A549 treated with Hydrocortisone at 1 μM for 4 hours (cell line): ENCODE data around the gene ODF2. TPM values are rescaled to one million over a fixed set of nuclear protein-coding genes. Genes with fewer than 3 reads are reported as not detected.

Experiments
- total RNA-seq: library from RNA; stranded (reverse); fragments of 200-300 nt; extraction: Qiagen RNA extraction; gene quantifications from 5 replicates; pipeline ENCODE4 v1.2.3, GENCODE V29; 2022

Gene ODF2
- total RNA-seq = 23.7 to 29.1 TPM (median 25.2 TPM) in 5 replicates

DNA sequence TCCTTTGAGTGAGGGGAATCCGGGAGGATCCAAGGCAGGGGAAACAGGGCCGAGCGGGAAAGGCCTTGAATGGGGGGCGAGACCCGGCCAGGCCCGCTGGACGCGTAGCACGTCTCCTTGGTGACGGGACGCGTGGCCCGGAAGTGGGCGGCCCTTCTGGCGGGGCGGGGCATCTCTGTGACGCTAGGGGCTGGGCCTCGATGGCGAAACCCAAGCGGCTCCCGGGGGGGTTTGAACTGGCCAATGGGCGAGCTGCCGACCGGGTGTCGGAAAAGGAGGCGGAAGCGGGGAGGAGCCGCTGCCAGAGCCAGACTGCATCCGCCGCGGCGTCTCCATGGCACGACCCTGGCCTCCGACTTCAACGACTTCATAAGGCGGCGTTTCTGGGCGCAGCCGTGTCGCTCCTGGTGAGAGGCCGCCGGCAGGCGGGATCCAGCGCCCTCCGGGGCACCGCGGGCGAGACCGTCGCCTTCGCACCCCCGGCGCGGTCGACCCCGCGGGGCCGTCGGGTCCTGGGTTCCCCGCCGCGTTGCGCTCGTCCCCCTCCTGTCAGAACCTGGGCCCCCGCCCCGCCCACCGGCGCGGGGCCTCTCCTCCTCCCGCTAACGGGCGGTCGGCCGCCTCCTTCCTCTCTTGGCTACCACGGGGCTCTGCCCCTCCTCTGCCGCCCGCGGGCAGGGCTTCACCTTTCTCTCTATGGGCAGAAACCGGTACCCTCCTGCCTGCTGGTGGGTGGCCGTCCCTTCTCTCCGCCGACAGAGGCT is at the start of gene ODF2:
TSS of gene ODF2 (plus strand) at position 158 of the 764 bp plus-strand sequence. CDS start at position 244, 86 bp downstream.

GRCh38 chr9:128420651-128421481 is 34.9 kb upstream of the ODF2 start, which contains the start of gene CERCAM:
TSS of gene CERCAM (plus strand) at chr9:128420857. CDS start at chr9:128420878, 21 bp downstream.

DNA sequence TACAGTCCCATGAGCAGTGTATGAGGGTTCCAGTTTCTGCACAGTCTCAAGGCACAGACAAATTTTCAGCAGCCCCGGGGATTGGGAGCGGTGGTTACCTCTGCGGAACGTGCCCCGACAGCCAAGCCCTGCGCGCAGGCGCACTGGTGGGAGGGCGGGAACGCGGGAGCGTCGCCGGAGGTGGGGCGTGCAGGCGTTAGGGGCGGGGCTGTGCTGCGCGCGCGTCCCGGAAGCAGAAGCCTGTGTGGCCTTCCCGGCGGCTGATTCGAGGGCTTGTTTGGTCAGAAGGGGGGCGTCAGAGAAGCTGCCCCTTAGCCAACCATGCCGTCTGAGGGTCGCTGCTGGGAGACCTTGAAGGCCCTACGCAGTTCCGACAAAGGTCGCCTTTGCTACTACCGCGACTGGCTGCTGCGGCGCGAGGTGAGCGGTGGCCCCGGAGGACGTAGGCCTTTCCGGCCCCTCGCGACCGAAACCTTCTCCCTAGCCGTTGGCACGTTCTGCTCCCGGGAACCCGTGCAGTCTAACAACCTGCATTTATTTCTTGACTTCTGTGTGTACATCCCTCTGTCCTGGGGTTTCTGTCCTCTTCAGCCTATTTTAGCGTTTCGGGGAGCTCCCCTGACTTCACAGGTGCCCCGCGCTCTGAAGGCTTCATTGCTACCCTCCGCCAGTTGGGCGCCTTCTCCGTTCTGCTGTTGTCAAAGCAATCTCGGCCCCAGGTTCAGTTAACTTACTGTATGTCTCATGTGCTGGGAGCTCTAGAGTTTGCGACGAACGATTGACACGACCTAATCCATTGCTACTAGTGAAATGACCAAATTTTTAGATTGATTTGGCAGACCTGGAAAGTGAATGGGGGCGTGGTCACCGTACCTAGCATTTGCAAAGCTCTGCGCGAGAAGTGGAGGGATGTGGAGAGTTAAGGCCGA is 48.9 kb downstream of the ODF2 start, which contains the start of gene GLE1:
TSS of gene GLE1 (plus strand) at position 235 of the 929 bp plus-strand sequence. CDS start at position 322, 87 bp downstream.

Other genes with a start within 250 kb of the ODF2 start
- gene GOLGA2, start 180.0 kb upstream of the ODF2 start, total RNA-seq = 39.1 to 52.6 TPM (median 45.9 TPM) in 5 replicates
- gene SWI5, start 179.7 kb upstream of the ODF2 start, total RNA-seq = 38.8 to 46.0 TPM (median 43.7 TPM) in 5 replicates
- gene TRUB2, start 133.6 kb upstream of the ODF2 start, total RNA-seq = 39.4 to 51.8 TPM (median 47.4 TPM) in 5 replicates
- gene COQ4, start 133.2 kb upstream of the ODF2 start, total RNA-seq = 46.0 to 60.9 TPM (median 56.5 TPM) in 5 replicates
- 43.0 to 51.7 TPM (median 44.7 TPM) in 5 replicates for gene SLC27A4, start 115.5 kb upstream of the ODF2 start, total RNA-seq
- 72.5 to 89.1 TPM (median 82.5 TPM) in 5 replicates for gene URM1, start 84.6 kb upstream of the ODF2 start, total RNA-seq
- 32.2 to 40.3 TPM (median 37.9 TPM) in 5 replicates for gene CERCAM, start 35.1 kb upstream of the ODF2 start, total RNA-seq
- gene GLE1, start 48.7 kb downstream of the ODF2 start, total RNA-seq = 28.3 to 33.3 TPM (median 28.8 TPM) in 5 replicates
- 143 to 155 TPM (median 151 TPM) in 5 replicates for gene SPTAN1, start 96.6 kb downstream of the ODF2 start, total RNA-seq
- 101 to 138 TPM (median 132 TPM) in 5 replicates for gene DYNC2I2, start 200.8 kb downstream of the ODF2 start, total RNA-seq
- 367 to 533 TPM (median 408 TPM) in 5 replicates for gene SET, start 233.2 kb downstream of the ODF2 start, total RNA-seq
- gene PKN3, start 246.5 kb downstream of the ODF2 start, total RNA-seq = 14.4 to 17.5 TPM (median 16.3 TPM) in 5 replicates